ENCODE measurements around the gene LAMA2. TPM values are rescaled to one million over a fixed set of nuclear protein-coding genes. Genes with fewer than 3 reads are reported as not detected.

Gene LAMA2
- total RNA-seq, 1 donor from 2014 or later: 1.4 TPM

DNA sequence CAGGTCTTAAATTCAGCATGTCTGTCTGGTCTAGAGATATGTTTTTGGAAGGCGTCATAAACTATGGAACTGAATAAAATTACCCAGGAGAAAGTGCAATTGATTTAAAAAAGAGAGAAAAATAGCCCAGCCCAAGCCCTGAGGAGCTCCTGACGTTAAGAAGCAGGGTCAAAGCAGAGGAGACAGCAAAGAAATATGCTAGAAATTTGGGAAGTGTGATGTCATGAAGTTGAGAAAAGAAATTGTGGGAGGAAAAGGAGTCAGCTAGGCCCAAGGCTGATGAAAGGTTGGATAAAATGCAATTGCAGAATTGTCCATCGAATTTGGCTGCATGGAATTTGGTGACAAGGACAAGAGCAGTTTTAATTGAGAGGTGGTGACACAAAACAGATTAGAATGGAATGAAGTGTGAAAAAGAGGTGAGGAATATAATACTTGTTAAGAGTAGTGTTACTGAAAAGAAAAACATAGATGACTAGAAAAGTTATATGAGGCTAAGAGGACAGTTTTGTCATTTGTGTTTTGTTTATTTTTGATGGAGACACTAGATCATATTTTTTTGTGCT lies 381.6 kb downstream of the LAMA2 start:
- DNase-seq (ENCODE audit: low read depth): no peak
- no peaks in the 10 kb centered on the region for H3K27me3 ChIP-seq (ENCODE audit: control insufficient read depth, insufficient read depth, low read length)
- no peak overlapping the region for H3K4me3 ChIP-seq (ENCODE audit: low read depth, low read length)
- TF ChIP-seq, protein P1, sequence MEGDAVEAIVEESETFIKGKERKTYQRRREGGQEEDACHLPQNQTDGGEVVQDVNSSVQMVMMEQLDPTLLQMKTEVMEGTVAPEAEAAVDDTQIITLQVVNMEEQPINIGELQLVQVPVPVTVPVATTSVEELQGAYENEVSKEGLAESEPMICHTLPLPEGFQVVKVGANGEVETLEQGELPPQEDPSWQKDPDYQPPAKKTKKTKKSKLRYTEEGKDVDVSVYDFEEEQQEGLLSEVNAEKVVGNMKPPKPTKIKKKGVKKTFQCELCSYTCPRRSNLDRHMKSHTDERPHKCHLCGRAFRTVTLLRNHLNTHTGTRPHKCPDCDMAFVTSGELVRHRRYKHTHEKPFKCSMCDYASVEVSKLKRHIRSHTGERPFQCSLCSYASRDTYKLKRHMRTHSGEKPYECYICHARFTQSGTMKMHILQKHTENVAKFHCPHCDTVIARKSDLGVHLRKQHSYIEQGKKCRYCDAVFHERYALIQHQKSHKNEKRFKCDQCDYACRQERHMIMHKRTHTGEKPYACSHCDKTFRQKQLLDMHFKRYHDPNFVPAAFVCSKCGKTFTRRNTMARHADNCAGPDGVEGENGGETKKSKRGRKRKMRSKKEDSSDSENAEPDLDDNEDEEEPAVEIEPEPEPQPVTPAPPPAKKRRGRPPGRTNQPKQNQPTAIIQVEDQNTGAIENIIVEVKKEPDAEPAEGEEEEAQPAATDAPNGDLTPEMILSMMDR (IDR thresholded peaks at IDR 0.05; ENCODE audit: insufficient read depth, low read length, poor library complexity, severe bottlenecking): no peak
- H3K36me3 ChIP-seq (ENCODE audit: control insufficient read depth, insufficient read depth, low read length): no peaks in the 10 kb centered on the region

DNA sequence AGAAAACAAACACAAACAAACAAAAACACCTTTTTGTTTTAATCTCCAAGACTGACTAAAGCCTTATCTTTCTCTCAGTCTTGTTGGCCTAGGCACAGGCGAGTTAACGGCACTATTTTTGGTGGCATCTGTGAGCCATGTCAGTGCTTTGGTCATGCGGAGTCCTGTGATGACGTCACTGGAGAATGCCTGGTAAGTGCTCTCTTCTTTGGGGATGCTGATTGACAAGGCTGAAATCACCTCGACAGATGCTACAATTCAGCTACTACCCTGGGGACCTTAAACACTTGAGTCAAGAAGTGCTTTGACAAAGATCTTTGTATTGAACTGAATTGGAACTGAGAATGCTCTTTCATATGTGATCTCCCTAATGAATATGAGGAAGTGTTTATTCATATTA lies 384.1 kb downstream of the LAMA2 start:
- Histone ChIP-seq H3K36me3 (ENCODE audit: control insufficient read depth, insufficient read depth, low read length) (no peaks in the 10 kb centered on the region), H3K27me3 (ENCODE audit: control insufficient read depth, insufficient read depth, low read length) (no peaks in the 10 kb centered on the region), H3K4me3 (ENCODE audit: low read depth, low read length) (no peak overlapping the region)
- DNase-seq (ENCODE audit: low read depth): no peak
- TF ChIP-seq, protein P1 (IDR thresholded peaks at IDR 0.05; ENCODE audit: insufficient read depth, low read length, poor library complexity, severe bottlenecking): no peak

DNA sequence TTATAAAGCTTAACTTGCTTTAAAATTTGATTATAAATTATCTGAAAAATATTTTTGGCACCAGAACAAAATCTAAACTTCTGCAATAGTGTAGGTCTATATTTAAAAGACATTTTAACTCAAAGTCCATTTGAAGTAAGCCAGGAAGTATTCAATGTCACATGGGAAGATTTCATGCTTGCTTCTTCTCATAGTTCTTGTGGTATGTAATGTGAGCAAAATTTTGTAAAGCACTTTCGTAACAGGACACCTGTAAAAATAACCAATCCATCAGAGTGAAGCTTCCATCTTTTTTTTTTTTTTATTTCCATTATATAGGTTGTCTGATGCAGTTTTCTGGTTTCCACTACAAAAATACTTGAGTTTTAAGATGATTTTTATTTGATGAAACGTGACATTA lies 386.1 kb downstream of the LAMA2 start:
- no peak for DNase-seq (ENCODE audit: low read depth)
- H3K4me3 ChIP-seq (ENCODE audit: low read depth, low read length): no peak overlapping the region
- TF ChIP-seq, protein P1 (IDR thresholded peaks at IDR 0.05; ENCODE audit: insufficient read depth, low read length, poor library complexity, severe bottlenecking): no peak
- H3K27me3 ChIP-seq (ENCODE audit: control insufficient read depth, insufficient read depth, low read length): no peaks in the 10 kb centered on the region
- H3K36me3 ChIP-seq (ENCODE audit: control insufficient read depth, insufficient read depth, low read length): no peaks in the 10 kb centered on the region

DNA sequence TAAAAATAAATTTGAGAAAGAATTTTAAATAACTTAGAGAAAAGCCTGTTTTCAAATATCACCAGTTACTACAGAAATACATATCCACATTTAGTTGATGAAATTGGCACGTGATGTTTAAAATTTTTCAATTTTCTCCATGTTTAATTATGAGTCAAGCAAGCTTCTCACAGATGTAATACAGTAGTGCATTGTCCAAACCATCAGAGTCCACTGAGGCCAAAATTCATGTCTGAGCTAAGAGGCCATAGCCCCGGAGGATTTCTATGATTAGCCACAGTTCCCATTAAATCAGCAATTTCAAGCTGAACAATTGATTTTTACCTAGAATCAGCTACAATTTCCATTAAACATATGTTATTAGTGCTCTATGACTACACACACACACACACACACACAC lies 387.0 kb downstream of the LAMA2 start:
- Histone ChIP-seq H3K4me3 (ENCODE audit: low read depth, low read length) (no peak overlapping the region), H3K27me3 (ENCODE audit: control insufficient read depth, insufficient read depth, low read length) (no peaks in the 10 kb centered on the region), H3K36me3 (ENCODE audit: control insufficient read depth, insufficient read depth, low read length) (no peaks in the 10 kb centered on the region)
- TF ChIP-seq, protein P1 (IDR thresholded peaks at IDR 0.05; ENCODE audit: insufficient read depth, low read length, poor library complexity, severe bottlenecking): no peak
- DNase-seq (ENCODE audit: low read depth): no peak

DNA sequence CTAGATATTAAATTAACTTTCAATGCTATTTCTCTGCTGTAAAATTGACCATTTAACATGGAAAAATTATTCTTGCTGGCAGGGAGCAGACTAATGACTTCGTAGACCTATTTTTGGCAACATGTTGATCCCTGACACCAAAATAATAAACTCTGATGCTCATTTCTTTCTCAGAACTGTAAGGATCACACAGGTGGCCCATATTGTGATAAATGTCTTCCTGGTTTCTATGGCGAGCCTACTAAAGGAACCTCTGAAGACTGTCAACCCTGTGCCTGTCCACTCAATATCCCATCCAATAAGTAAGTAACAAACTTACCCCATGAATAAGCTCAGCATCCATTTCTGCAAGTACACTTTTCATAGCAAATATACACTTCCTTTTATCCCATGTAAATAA lies 387.5 kb downstream of the LAMA2 start:
- DNase-seq (ENCODE audit: low read depth): no peak
- no peaks in the 10 kb centered on the region for H3K27me3 ChIP-seq (ENCODE audit: control insufficient read depth, insufficient read depth, low read length)
- TF ChIP-seq, protein P1 (IDR thresholded peaks at IDR 0.05; ENCODE audit: insufficient read depth, low read length, poor library complexity, severe bottlenecking): no peak
- no peak overlapping the region for H3K4me3 ChIP-seq (ENCODE audit: low read depth, low read length)
- H3K36me3 ChIP-seq (ENCODE audit: control insufficient read depth, insufficient read depth, low read length): no peaks in the 10 kb centered on the region

DNA sequence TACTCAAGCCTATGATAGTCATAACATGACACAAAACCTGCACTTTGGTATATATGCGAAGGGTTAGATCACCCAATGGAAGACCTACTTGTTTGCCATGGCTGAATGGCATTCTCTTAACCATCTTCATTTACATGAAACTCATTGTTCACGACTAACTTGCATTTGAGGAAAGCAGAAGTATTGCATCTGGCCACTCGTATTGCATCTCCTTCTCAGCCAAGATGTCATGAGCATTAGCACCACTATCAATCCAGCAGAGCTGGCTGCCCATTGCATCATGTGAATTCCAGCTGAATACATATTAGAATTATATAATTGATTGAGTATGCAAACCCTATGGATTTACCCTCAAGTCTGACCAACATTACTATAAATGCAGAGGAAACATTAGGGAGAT lies 390.2 kb downstream of the LAMA2 start:
- Histone ChIP-seq H3K4me3 (ENCODE audit: low read depth, low read length) (no peak overlapping the region), H3K36me3 (ENCODE audit: control insufficient read depth, insufficient read depth, low read length) (no peaks in the 10 kb centered on the region), H3K27me3 (ENCODE audit: control insufficient read depth, insufficient read depth, low read length) (no peaks in the 10 kb centered on the region)
- no peak for DNase-seq (ENCODE audit: low read depth)
- TF ChIP-seq, protein P1 (IDR thresholded peaks at IDR 0.05; ENCODE audit: insufficient read depth, low read length, poor library complexity, severe bottlenecking): no peak

All from kidney epithelial cell (primary cell).